Activated CD8-positive, alpha-beta memory T cell treated with anti-CD3 and anti-CD28 coated beads for 1 hour (primary cell): ENCODE measurements around the gene RRM2.
"Not testable (repeated sequence)": the region's sequence is repeated elsewhere in the genome, so short reads cannot be mapped to it uniquely, and the experiment has no call there.

Experiments used
- DNase-seq, 2 donors: peaks; one replicate each; pipeline ENCODE4 v3.0.0-alpha.2; 2020; ENCODE audit warnings: low read depth in 1 of 2; ENCODE audit errors: extremely low read depth in 1 of 2

Gene RRM2

DNA sequence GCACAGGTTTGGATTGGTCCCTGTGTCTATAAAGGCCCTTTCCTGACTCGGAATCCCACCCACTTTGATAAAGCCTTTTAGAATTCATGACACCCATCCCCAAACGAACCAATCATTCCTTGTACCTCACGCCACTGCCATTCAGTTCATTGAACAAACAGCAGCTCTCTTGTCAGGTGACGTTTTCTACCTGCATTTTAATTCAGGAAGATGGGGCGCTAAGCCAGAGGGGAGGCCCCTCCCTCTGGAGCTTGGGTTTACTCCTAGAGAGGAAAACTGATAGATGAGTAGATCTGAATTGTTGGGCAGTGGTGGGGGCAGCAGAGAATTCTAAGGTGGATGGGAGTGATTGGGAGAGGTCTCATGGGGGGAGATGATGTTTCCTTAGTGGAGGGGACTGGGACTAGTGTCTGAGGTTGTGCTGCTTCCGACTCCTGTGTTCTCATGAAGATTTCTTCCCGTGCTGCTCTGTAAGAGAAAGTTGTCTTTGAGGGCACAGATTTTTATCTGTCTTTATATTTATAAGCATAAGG is 9.6 kb downstream of the RRM2 start:
- DNase-seq = no peak

DNA sequence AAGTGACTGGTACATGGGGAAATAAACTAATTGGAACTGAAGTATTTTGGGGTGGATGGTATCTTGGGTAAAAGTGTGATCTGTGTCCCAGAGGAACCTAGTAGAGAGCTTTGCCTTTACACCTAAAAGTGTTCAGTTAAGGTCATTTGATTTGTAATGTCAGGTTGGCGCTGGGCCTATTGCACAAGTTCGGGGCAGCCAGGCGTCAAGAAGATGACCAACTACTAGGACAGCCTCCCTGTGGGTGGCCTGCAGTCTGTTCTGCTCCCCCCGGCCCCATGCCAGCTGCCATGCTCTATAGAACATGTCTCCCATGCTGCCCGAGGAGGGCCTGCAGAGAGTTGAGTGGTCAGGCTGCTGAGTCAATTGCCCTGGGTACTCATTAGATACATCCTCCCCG is 10.1 kb downstream of the RRM2 start:
- DNase-seq = no peak

GRCh38 chr2:10132996-10133647 is 10.6 kb downstream of the RRM2 start:
- no peak for DNase-seq

- no peak for DNase-seq
Observed at GRCh38 chr2:10135296-10136089, 13.0 kb downstream of the RRM2 start.

DNA sequence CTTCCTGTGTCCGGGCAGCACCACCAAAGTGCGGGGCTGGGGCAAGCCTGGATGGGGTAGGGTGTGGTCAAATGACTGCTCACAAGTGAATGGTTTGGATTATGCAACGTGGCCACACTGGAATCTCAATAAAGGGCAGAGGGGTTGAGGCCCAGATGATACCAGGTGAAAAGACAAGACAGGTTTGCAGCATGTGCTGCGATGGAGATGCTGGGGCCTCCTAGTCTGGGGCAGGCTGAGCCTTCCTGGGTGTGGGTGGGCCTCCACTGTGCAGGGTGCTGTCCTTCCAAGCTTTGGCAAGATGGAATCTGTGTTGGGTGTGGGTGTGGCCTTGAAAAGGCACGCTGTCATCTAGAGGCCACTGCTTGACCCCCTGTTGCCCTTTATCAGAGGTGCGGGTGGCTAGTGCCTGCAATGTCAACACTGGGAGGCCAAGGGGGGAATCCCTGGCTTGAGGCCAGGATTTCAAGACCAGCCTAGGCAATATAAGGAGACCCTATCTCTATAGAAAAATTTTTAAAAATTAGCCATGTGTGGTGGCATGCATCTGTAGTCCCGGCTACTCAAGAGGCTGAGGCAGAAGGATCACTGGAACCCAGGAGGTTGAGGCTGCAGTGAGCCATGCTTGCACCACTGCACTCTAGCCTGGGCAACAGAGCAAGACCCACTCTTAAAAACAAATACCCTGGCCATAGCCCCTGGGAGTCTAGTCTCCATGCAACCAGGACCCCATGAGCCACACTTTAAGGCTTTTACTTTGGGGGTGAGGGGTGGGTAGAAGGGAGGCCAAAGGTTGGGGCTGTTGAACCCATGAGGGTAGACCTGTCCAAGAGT is 13.8 kb downstream of the RRM2 start:
- DNase-seq = no peak

GRCh38 chr2:10137053-10137843 is 14.7 kb downstream of the RRM2 start:
- DNase-seq = no peak

DNA sequence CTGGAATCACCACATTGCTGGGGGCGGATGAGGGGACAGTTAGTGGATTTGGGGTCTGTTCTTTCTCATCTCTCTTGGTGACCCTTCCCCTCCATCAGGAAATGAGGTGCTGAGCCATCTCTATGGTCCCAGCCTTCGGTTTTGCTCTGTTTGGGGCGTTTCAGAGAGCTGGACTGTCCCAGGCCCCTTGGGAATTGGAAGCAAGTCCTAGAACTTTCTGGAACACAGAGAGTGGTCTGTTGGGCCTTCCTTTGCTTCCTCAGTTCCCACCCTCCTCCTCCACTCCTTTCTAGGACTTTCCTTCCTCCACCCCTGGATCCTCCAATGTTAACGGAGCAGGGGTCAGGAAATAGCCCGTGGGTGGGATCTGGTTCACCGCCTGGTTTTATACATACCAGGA is 17.0 kb downstream of the RRM2 start:
- no peak for DNase-seq

GRCh38 chr2:10140841-10141610 is 18.5 kb downstream of the RRM2 start:
- no peak for DNase-seq

- DNase-seq = no peak
Observed at GRCh38 chr2:10141736-10142639, 19.4 kb downstream of the RRM2 start.

DNA sequence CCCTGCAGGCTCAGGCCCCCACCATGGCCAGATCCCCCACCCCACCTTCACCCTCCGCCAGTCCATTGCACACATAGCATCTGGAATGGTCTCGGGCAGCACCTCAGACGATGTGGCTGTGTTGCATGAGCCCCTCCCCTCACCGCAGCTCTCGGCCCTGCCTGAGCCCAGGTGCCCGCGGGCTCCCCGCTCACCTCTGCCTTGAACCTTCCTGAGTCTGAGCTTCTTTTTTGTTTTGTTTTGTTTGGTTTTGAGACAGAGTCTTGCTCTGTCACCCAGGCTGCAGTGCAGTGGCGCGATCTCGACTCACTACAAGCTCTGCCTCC is 20.1 kb downstream of the RRM2 start:
- DNase-seq = no peak

- no peak for DNase-seq
Observed at GRCh38 chr2:10144771-10145518, 22.4 kb downstream of the RRM2 start.

- DNase-seq = no peak
Observed at GRCh38 chr2:10145519-10146357, 23.2 kb downstream of the RRM2 start.

DNA sequence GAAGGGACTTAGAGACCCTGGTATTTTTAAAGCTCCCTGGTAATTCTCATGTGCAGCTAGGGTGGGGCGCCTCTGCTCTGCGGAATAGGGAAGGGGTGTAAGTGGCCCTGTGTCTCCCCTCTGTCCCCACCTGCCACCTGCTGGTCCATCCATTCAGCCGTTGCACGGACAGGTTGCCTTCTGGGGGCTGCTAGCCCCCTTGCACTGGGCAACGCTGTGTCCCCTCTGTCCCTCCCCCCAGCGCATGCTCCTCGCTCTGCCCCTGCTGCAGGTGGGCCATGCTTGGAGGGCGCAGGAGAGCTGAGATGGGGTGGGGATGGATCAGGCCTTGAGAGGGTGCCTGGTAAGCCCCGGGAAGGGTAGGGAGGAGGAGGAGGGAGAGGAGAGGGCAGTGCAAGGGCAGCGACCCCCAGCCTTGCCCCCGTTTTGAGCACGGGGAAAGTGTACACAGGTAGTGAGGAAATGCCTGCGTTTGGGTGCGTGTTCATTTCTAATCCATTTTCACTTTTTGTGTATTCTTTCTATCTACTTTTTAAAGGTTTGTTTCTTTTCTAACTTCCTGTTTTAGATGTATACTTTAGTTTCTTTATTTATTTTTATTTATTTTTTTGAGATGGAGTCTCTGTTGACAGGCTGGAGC is 23.9 kb downstream of the RRM2 start:
- no peak for DNase-seq

GRCh38 chr2:10147050-10147660 is 24.6 kb downstream of the RRM2 start:
- not testable (repeated sequence) for DNase-seq

GRCh38 chr2:10148268-10148667 is 25.7 kb downstream of the RRM2 start:
- no peak for DNase-seq

GRCh38 chr2:10149635-10150034 is 27.1 kb downstream of the RRM2 start:
- no peak for DNase-seq
